SK-N-SH (cell line): ENCODE data around the gene MYO9B.

Experiments
- CTCF ChIP-seq: fragments of 200-600 bp; sonication (generic); IDR thresholded peaks from 2 replicates; pipeline ENCODE4 v1.6.1; 2017; ENCODE audit warnings: antibody characterized with exemption, mild to moderate bottlenecking, moderate library complexity
- EZH2phosphoT487 ChIP-seq: fragments of 200-600 bp; sonication (generic); IDR thresholded peaks from 2 replicates; pipeline ENCODE4 v1.6.1; 2017; ENCODE audit warnings: low read depth, mixed run types, mild to moderate bottlenecking, antibody characterized with exemption, moderate library complexity, borderline replicate concordance
- GABPA ChIP-seq: IDR thresholded peaks from 2 replicates; pipeline ENCODE4 v1.4.0; 2012; ENCODE audit warnings: low read depth, mild to moderate bottlenecking
- JUND ChIP-seq: IDR thresholded peaks from 2 replicates; pipeline ENCODE4 v1.4.0; 2012
- MXI1 ChIP-seq: IDR thresholded peaks from 2 replicates; pipeline ENCODE4 v1.6.1; 2012; ENCODE audit warnings: mild to moderate bottlenecking, low read depth, low read length, improper control_type of control experiment
- POLR2AphosphoS5 ChIP-seq: IDR thresholded peaks from 2 replicates; pipeline ENCODE4 v1.6.1; 2012; ENCODE audit warnings: low read depth, low read length
- RAD21 ChIP-seq: IDR thresholded peaks from 2 replicates; pipeline ENCODE4 v1.6.1; 2012; ENCODE audit warnings: mild to moderate bottlenecking, low read length
- REST ChIP-seq: IDR thresholded peaks from 2 replicates; pipeline ENCODE4 v1.6.1; 2012; ENCODE audit warnings: mild to moderate bottlenecking, low read depth, low read length, moderate library complexity
- RFX5 ChIP-seq: IDR thresholded peaks from 2 replicates; pipeline ENCODE4 v1.6.1; 2012; ENCODE audit warnings: mild to moderate bottlenecking, improper control_type of control experiment, low read length
- SMC3 ChIP-seq: IDR thresholded peaks from 2 replicates; pipeline ENCODE4 v1.6.1; 2012; ENCODE audit warnings: low read depth, low read length, improper control_type of control experiment
- TAF1 ChIP-seq: IDR thresholded peaks from 2 replicates; pipeline ENCODE4 v1.6.1; 2012; ENCODE audit warnings: low read depth, mild to moderate bottlenecking, low read length, moderate library complexity, borderline replicate concordance
- ZBTB33 ChIP-seq: IDR thresholded peaks from 2 replicates; pipeline ENCODE4 v1.4.0; 2012; ENCODE audit warnings: low read depth, borderline replicate concordance

- TF ChIP-seq ZBTB33 (no peak), CTCF (no peak), JUND (no peak), MXI1 (no peak), POLR2AphosphoS5 (no peak), SMC3 (no peak), GABPA (no peak), RFX5 (no peak), EZH2phosphoT487 (no peak), TAF1 (no peak), RAD21 (no peak), REST (no peak)
Measured at GRCh38 chr19:17080440-17080801, 4.8 kb downstream of the MYO9B start.
